IPS-20b (cell line): ENCODE data around the gene CACNA1B.

Experiments
- H3K27ac ChIP-seq: one replicate; pipeline ENCODE4 v1.5.1; 2013; ENCODE audit warnings: low read length
- H3K27me3 ChIP-seq: 2 replicates; pipeline ENCODE4 v1.6.1; 2013; ENCODE audit warnings: mild to moderate bottlenecking, low read length, inconsistent platforms; ENCODE audit not compliant: insufficient read depth
- H3K36me3 ChIP-seq: 2 replicates; pipeline ENCODE4 v1.6.1; 2013; ENCODE audit warnings: low read depth, mild to moderate bottlenecking, inconsistent platforms, low read length, moderate library complexity; ENCODE audit not compliant: insufficient read depth
- H3K4me1 ChIP-seq: 2 replicates; pipeline ENCODE4 v1.6.1; 2013; ENCODE audit warnings: mild to moderate bottlenecking, control low read depth, inconsistent platforms, low read length, moderate library complexity; ENCODE audit not compliant: insufficient read depth
- H3K4me3 ChIP-seq: 2 replicates; pipeline ENCODE4 v1.5.1; 2013; ENCODE audit warnings: mild to moderate bottlenecking, low read length, inconsistent platforms
- H3K9ac ChIP-seq: 2 replicates; pipeline ENCODE4 v1.6.1; 2013; ENCODE audit warnings: low read depth, mild to moderate bottlenecking, inconsistent platforms, low read length, moderate library complexity
- H3K9me3 ChIP-seq: 2 replicates; pipeline ENCODE4 v1.6.1; 2013; ENCODE audit warnings: mild to moderate bottlenecking, low read depth, low read length, inconsistent platforms; ENCODE audit not compliant: insufficient read depth

The CACNA1B gene

DNA sequence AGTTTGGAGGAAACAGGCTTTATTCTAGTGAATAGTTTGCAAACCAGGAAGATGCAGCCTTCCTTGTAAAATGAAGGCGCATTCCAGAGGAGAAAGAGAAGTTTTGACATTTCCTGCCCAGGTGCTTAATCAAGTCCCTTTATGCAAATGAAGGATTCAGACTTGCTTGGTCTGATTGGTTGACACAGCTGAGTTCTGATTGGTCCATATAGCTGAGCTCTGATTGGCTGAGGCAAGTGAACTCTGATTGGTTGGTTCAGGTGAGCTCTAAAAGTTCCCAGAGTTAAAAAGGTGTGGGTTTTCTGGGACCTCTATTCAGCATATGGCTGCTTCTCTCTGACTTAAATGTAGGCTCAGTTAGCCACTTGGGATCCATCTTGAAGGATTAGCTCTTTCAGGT, 151.0 kb downstream of the CACNA1B start:
- peaks cover 4% of the 10 kb centered on the region; the same call in 1 of the 2 replicates for H3K9me3 ChIP-seq
- H3K36me3 ChIP-seq: peaks cover 22% of the 10 kb centered on the region
- H3K4me1 ChIP-seq: peaks cover 4% of the 10 kb centered on the region; the same call in 1 of the 2 replicates
- H3K27me3 ChIP-seq: peaks cover 22% of the 10 kb centered on the region
- H3K4me3 ChIP-seq: no peak overlapping the region
- no peak overlapping the region for H3K9ac ChIP-seq
- no peak overlapping the region for H3K27ac ChIP-seq

DNA sequence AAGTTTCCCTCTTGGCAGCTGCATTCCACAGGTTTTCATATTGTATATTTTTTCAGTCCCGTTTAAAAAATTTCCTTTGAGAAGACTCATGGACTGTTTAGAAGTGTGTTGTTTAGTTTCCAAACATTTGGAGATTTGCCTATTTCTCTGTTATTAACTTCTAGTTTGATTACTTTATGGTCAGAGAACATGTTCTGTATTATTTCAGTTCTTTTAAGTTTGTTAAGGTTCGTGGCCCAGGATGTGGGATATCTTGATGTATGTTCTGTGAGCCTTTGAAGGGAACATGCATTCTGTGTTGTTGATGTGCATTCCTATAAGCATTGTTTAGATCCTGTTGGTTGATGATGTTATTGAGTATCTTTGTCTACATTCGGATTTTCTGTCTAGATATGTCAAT, 153.6 kb downstream of the CACNA1B start:
- Histone ChIP-seq H3K4me1 (no peaks in the 10 kb centered on the region), H3K9ac (no peak overlapping the region), H3K9me3 (peaks cover 4% of the 10 kb centered on the region; the same call in 1 of the 2 replicates), H3K4me3 (no peak overlapping the region), H3K27me3 (no peaks in the 10 kb centered on the region), H3K27ac (no peak overlapping the region), H3K36me3 (peaks cover 9% of the 10 kb centered on the region; the same call in 1 of the 2 replicates)

DNA sequence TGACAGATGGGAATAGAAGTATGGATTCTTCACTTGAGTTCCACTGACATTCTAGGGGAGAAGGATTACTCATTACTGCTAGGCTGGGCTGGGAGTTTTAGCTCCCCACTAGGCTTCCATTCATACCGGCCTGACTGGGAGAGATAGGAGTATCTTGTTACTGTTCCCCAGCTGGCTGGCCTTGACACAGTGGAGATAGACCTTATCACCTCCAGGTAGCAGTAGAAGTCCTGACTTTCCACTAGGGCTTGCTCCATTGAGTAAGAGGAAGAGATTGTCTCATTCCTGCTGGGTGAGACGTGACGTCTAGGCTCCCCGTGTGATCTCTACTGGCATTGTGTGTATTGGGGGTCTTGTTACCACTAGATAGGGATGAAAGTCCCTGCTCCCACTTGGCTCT, 156.4 kb downstream of the CACNA1B start:
- Histone ChIP-seq H3K9me3 (no peaks in the 10 kb centered on the region), H3K27ac (no peak overlapping the region), H3K4me1 (no peaks in the 10 kb centered on the region), H3K27me3 (no peaks in the 10 kb centered on the region), H3K4me3 (no peak overlapping the region), H3K9ac (no peak overlapping the region), H3K36me3 (no peaks in the 10 kb centered on the region)

DNA sequence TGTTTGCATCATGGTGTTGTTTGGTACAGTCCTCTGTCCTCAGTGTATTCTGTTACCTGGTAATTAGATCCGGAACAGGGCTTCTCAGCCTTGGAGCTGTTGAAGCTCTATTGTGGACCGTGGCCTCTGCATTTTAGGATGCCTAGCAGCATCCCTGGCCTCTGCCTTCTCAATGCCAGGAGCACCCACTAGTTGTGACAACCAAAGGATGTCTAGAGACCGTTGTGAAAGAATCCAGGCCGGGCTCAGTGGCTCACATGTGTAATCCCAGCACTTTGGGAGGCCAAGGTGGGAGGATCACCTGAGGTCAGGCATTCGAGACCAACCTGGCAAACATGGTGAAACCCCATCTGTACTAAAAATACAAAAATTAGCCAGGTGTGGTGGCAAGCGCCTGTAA, 159.6 kb downstream of the CACNA1B start:
- Histone ChIP-seq H3K9me3 (no peaks in the 10 kb centered on the region), H3K4me1 (no peaks in the 10 kb centered on the region), H3K27ac (no peak overlapping the region), H3K27me3 (no peaks in the 10 kb centered on the region), H3K36me3 (no peaks in the 10 kb centered on the region), H3K9ac (no peak overlapping the region), H3K4me3 (no peak overlapping the region)

DNA sequence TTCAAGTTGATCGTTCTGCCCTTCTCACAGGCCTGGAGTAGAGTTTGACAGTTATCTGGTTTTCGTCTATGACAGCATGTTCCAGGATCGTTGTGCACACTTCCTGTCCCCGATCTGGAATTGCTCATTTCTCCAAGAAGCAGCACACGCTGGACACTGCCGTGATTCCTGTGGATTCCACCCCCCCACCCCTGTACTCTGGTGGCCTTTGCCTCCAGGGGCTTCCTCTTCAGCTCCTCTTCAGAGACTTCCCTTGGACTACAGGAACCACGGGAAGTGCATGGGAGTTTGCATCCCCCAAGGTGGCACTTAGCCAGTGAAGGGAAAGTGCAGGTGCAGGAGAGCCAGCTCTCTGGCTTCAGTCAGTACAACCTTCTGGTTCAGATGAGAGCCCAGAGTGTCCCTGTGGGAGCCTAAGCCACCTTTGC, 160.7 kb downstream of the CACNA1B start:
- H3K27me3 ChIP-seq: no peaks in the 10 kb centered on the region
- no peaks in the 10 kb centered on the region for H3K9me3 ChIP-seq
- H3K4me1 ChIP-seq: no peaks in the 10 kb centered on the region
- no peaks in the 10 kb centered on the region for H3K36me3 ChIP-seq
- no peak overlapping the region for H3K27ac ChIP-seq
- H3K9ac ChIP-seq: no peak overlapping the region
- no peak overlapping the region for H3K4me3 ChIP-seq

DNA sequence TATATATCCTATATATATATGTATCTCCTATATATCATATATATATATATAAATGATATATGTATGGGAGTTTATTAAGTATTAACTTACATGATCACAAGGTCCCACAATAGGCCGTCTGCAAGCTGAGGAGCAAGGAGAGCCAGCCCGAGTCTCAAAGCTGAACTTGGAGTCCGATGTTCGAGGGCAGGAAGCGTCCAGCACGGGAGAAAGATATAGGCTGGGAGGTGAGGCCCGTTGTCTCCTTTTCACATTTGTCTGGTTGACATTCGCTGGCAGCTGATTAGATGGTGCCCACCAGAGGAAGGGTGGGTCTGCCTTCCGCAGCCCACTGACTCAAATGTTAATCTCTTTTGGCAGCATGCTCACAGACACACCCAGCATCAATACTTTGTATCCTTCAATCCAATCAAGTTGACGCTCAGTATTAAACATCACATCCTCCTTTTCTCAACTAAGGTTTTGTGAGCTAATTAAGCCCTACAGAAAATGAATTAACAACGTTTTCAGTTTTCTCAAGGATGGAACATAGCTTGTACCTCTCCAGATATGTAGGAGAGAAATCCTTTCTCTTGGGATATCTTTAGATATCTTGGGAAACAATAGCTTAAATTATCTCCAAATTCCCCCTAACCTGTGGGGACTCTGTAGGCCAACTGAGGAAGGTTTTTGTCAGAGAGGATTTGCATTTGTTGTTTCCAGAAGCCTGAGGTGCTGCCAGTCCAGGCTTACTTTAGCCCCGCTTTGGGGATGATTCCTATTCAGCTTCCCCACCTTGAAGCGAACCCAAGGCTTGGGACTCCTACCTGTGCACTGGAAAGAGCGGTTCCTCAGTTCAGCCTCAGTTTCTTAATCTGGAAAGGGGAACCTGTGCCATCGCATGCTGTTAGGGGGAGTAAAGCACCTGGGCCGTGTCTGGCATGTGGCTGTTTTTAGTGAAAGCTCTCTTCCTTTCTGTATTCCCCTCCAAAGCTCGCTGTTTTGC, 163.2 kb downstream of the CACNA1B start:
- Histone ChIP-seq H3K36me3 (0 out of 2 replicates have a peak, but pooled peaks cover 9% of the 10 kb centered on the region), H3K27ac (no peak overlapping the region), H3K9ac (no peak overlapping the region), H3K4me1 (no peaks in the 10 kb centered on the region), H3K27me3 (no peaks in the 10 kb centered on the region), H3K4me3 (no peak overlapping the region), H3K9me3 (no peaks in the 10 kb centered on the region)

DNA sequence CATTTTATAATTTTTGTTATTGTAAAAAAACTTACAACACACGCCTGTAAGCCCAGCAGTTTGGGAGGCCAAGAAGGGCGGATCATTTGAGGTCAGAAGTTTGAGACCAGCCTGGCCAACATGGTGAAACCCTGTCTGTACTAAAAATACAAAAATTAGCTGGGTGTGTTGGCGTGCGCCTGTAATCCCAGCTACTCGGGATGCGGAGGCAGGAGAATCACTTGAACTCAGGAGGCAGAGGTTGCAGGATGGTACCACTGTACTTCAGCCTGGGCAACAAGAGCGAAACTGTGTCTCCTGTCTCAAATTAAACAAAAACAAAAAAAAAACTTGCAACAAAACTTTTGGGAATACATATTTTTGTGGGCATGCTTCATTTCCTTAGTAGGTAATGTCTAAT, 164.6 kb downstream of the CACNA1B start:
- no peak overlapping the region for H3K4me3 ChIP-seq
- H3K9ac ChIP-seq: no peak overlapping the region
- no peaks in the 10 kb centered on the region for H3K27me3 ChIP-seq
- 0 out of 2 replicates have a peak, but pooled peaks cover 9% of the 10 kb centered on the region for H3K36me3 ChIP-seq
- no peaks in the 10 kb centered on the region for H3K9me3 ChIP-seq
- H3K27ac ChIP-seq: no peak overlapping the region
- H3K4me1 ChIP-seq: no peaks in the 10 kb centered on the region

DNA sequence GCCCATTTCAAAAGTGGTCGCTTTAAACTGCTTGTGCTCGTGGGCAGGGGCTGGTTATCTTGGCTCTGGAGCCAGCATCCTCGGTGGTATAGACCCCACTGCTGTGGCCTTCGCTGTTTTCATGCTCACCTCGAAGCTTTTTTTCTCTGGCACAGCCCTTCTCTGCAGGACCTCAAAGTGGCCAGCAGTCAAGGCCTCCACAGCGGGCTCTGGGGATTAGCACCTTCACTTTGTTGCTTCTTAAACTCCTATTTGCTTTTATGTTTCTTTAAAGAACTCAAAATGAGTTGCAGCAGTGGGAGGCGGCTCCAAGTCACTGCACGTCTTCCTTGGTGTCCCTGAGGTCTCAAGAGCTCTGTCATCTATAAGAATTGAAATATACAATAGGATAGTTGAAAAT, 165.1 kb downstream of the CACNA1B start:
- H3K4me1 ChIP-seq: no peaks in the 10 kb centered on the region
- no peaks in the 10 kb centered on the region for H3K9me3 ChIP-seq
- no peak overlapping the region for H3K27ac ChIP-seq
- no peaks in the 10 kb centered on the region for H3K27me3 ChIP-seq
- no peak overlapping the region for H3K9ac ChIP-seq
- H3K36me3 ChIP-seq: peaks cover 13% of the 10 kb centered on the region; the same call in 1 of the 2 replicates
- H3K4me3 ChIP-seq: no peak overlapping the region

DNA sequence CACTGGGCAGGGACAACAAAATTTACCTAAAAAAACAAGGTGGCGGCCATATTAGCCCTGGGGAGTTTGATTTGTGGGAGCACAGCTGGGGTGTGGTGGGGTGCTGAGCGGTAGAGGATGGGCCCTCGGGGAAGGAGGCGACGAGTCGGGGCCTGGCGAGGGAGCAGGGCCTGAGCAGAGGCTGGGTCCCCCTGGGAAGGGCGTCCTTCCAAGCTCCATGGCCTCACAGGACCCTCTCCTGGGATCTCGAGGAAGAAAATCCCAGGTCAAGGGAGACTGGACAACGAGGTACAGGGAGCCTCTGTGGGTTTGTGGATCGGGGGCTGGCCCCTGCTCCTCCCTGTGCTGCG, 165.5 kb downstream of the CACNA1B start:
- Histone ChIP-seq H3K9me3 (no peaks in the 10 kb centered on the region), H3K36me3 (peaks cover 17% of the 10 kb centered on the region; the same call in 1 of the 2 replicates), H3K4me1 (no peaks in the 10 kb centered on the region), H3K4me3 (no peak overlapping the region), H3K27me3 (no peaks in the 10 kb centered on the region), H3K27ac (no peak overlapping the region), H3K9ac (no peak overlapping the region)

DNA sequence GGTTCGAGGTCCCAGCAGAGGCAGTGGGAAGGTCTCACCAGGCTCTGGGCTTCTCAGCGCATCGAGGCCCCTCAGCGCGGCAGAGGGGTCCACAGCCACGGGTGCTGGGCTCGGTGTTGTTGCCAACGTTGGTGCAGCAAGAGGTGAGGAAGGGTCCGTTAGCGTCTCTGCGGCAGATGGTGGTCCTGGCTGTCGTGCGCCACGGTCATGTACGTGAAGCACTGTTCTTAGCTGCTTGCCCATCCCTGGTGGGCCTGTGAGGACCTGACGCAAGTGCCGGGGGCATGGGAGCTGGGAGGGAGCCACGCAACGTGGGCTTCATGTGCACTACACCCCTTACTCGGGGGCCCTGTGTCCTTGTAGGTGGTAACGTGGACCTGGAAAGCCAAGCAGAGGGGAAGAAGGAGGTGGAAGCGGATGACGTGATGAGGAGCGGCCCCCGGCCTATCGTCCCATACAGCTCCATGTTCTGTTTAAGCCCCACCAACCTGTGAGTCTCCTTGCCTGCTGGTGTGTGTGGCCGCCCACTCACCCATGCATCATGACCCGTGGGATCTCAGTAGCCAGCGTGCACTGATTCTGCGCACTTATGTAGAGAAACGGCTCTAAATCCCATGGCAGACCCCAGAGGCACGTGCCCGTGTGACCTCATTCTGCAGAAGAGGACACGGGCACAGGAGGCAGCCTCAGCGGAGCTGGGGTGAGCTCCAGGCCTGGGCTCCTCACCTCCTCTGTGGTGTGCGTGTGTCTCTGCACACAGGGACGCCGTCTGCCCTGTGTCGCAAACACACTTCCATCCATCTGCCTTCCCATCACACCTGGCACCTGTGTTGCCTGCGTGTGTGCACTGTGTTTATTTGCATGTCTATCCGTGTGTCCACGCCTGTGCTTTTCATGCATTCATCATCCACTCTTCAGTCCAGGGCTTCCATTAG, 166.1 kb downstream of the CACNA1B start:
- Histone ChIP-seq H3K9ac (no peak overlapping the region), H3K36me3 (peaks cover 17% of the 10 kb centered on the region; the same call in 1 of the 2 replicates), H3K27me3 (no peaks in the 10 kb centered on the region), H3K27ac (no peak overlapping the region), H3K9me3 (no peaks in the 10 kb centered on the region), H3K4me1 (no peaks in the 10 kb centered on the region), H3K4me3 (no peak overlapping the region)

DNA sequence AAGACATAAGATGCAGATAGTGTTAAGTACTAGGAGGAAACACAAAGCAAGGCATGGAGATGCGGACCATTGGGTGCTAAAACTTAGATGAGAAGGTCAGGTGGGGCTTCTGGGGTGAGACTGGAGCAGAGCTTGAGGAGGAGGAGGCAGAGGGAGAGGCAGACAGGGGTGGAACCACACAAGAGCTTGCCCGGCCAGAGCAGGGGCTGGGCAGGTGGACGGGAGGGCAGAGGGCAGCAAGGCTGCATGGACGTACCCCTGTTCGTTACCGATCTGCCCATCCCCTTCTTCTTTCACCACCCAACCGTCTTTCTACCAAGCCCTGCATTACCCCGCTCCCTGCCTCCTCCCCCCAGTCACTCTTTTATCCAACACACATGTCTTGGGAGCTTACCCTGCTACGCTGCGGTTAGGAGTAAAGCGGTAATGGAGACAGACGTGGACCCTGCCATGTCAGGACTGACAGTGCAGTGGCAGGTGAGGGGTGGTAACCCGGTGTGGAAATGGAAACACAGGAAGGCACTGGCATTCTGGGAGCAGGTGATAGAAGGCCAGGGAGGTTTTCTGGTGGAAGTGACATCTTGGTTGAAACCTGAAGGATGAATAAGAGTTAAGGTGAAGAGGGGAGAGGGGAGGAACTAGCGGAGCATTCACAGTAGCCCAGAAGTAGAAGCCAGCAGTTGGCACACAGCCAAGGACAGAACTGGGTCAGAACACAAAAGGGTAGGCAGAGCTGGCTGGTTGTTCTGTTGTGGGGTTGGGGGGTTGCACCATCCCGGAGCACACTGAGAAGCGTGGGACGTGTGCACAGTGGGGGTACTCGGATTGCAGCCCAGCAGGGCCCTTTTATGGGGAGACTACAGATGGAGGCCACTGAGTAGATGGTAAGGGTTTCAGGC, 167.2 kb downstream of the CACNA1B start:
- no peaks in the 10 kb centered on the region for H3K27me3 ChIP-seq
- no peak overlapping the region for H3K4me3 ChIP-seq
- H3K36me3 ChIP-seq: peaks cover 17% of the 10 kb centered on the region
- H3K9me3 ChIP-seq: no peaks in the 10 kb centered on the region
- H3K4me1 ChIP-seq: no peaks in the 10 kb centered on the region
- no peak overlapping the region for H3K27ac ChIP-seq
- no peak overlapping the region for H3K9ac ChIP-seq
